8988T (cell line): ENCODE data around the gene SCRN2.

ENCODE experiments used
- DNase-seq: peaks from one replicate; pipeline ENCODE4 v3.0.0; 2011

The SCRN2 gene

DNA sequence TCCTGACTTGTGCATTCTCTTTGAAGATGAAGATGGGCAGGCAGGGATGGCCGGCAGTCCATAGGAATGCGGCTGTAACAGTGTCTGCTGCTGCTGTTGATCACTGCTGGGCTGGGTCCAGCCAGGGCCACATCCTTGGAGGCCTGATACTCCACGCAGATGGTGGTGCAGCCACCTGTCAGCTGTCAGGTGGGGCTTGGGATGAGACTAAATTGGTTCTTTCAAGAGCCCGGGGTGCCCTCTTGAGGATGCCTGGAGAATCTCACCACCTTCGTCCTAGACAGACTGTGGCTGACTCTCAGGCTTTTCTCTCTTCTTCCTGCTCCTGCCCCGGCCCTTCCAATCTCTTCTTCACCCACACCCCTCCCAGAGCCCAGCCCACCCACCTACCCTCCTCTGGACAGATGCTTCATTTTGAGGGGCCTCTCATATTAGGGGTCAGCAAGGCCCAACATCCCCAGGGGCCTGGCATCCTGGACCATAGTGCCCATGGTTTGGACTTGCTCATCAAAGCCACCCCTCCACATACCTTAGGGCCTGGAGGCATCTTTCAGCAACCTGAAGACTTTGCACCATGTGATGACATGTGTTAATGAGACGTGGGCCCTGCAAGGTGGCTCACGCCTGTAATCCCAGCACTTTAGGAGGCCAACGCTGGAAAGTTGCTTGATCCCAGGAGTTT lies 38.6 kb downstream of the SCRN2 start:
- peak; percentile 92 for DNase-seq

- no peak for DNase-seq
Observed at GRCh38 chr17:47801906-47802305, 39.2 kb downstream of the SCRN2 start.

DNA sequence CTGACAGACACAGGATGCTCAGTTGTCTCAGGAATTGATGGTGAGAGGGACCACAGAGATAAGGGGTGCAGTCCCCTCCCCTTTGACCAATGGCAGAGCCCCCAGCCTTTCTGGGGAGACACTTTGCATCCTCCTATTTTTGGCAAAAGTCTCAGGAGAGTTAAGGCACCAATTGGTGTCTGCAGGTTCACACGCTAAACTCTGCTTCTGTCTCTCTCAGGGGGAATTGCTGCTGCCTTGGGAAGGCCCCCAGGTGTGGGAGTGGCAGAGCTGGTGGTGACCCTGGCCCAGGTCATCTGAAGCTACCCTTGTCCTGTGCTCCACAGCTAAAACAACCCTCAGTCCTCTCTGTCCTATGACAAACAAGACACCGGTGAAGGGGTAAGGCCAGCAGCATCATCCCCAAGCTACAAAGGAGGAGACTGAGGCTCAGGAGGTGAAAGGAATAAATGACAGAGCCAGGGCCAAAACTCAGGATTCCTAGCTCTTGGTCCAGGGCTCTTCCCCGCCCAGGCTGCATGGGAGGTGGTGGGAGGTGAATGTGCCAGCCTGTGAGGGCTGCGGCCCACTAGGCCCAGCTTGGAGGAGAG lies 39.8 kb downstream of the SCRN2 start:
- DNase-seq = no peak

DNA sequence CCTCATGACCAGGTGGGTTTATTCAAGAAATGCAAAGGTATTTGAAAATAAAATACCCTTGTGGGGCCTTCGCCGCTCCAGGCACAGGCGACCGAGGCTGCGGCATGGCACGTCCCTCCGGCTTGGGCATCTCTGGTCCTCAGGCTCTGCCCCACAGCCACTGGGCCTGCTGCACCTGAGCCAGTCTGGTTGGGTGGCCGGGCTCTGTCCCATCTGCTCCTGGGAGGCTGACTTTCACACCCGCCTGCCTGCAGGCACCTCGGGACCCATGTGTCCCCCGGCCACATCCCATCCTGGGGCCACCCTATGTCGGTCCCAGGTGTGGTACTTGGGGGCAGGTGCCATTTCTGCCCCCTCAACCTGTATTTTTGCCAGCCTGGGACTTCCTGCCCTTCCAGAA lies 40.4 kb downstream of the SCRN2 start:
- no peak for DNase-seq

GRCh38 chr17:47797797-47798196 lies 43.3 kb downstream of the SCRN2 start:
- no peak for DNase-seq

GRCh38 chr17:47792979-47793378 lies 48.1 kb downstream of the SCRN2 start:
- DNase-seq = no peak

GRCh38 chr17:47792457-47792856 lies 48.6 kb downstream of the SCRN2 start:
- no peak for DNase-seq

- no peak for DNase-seq
Observed at GRCh38 chr17:47791025-47791424, 50.0 kb downstream of the SCRN2 start.

DNA sequence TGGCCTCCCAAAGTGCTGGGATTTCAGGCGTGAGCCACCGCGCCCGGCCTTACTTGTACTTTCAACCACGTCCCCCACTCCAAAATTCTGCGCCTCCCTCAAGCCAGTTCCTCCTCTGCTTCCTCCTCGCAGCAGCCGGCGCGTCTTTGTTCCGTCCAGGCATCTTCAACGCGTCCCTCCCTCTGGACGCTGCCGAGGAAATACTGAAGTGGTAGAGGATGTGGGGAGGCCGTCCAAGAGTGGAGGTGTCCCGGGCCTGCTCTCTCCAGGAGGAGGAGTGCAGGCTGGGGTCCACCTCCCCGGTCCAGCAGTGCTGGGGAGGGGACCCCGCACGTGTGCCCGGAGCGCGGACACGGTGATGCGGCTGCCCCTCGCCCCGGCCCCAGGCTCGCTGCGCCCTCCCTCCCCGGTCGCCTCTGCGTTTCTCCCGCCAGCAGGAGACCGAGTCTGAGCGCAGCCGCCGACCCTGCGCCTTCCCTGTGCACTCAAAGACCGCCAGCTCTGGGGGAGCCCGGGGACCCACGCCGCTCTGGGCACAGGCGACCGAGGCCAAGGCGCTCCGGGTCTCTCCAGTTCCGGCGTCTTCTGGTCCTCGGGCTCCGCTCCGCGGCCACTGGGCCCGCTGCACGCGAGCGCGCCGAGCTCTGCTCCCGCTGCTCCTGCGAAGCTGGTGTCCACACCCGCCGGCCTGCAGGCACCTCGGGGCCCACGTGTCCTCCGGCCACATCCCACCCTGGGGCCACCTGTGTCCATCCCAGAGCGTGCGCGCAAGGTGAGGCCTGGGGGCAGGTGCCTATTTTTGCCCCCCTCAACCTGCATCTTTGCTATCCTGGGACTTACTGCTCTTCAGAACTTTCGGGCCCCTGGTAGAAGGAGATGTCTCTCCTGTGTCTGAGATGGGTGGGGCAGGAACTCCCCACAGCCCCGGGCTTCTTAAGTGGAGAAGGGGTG lies 51.2 kb downstream of the SCRN2 start:
- DNase-seq = peak; percentile 95
